HepG2 (cell line): ENCODE data around the gene NCS1. TPM values are rescaled to one million over a fixed set of nuclear protein-coding genes. Genes with fewer than 3 reads are reported as not detected.
A peak's percentile ranks its signal among the peaks of the same experiment; 100 is the strongest.

ENCODE experiments used
- AHR ChIP-seq: IDR thresholded peaks from 2 replicates; pipeline ENCODE4 v1.6.1; 2018; ENCODE audit warnings: missing genetic modification reagents, missing compliant biosample characterization
- DZIP1 ChIP-seq: sonication (generic); formaldehyde crosslinking; IDR thresholded peaks from 2 replicates; pipeline ENCODE4 v1.5.0; 2020; ENCODE audit warnings: mild to moderate bottlenecking, missing genetic modification reagents
- HMGXB4 ChIP-seq, 2 experiments: sonication (generic) in 1 of 2; formaldehyde crosslinking in 1 of 2; IDR thresholded peaks; 2 replicates each; pipeline versions ENCODE4 v1.4.0 to v1.6.1; 2018 to 2020; ENCODE audit warnings: missing genetic modification reagents in 2 of 2, borderline replicate concordance in 1 of 2, low read depth in 1 of 2, mild to moderate bottlenecking in 1 of 2, missing biosample characterization in 1 of 2
- IKZF5 ChIP-seq: IDR thresholded peaks from 2 replicates; pipeline ENCODE4 v1.6.1; 2018; ENCODE audit warnings: missing genetic modification reagents, mild to moderate bottlenecking, missing compliant biosample characterization
- NFIC ChIP-seq: IDR thresholded peaks from 2 replicates; pipeline ENCODE4 v1.6.1; 2012; ENCODE audit warnings: mild to moderate bottlenecking, low read length, inconsistent platforms
- PAF1 ChIP-seq: IDR thresholded peaks from 2 replicates; pipeline ENCODE4 v1.6.1; 2016; ENCODE audit warnings: missing genetic modification reagents, missing compliant biosample characterization
- RFXAP ChIP-seq: sonication (generic); formaldehyde crosslinking; IDR thresholded peaks from 2 replicates; pipeline ENCODE4 v1.4.0; 2020; ENCODE audit warnings: missing genetic modification reagents, borderline replicate concordance
- SALL2 ChIP-seq: sonication (generic); formaldehyde crosslinking; IDR thresholded peaks from 2 replicates; pipeline ENCODE4 v1.8.1; 2023; ENCODE audit warnings: mild to moderate bottlenecking, missing genetic modification reagents, inconsistent platforms
- SAP130 ChIP-seq: IDR thresholded peaks from 2 replicates; pipeline ENCODE4 v1.6.1; 2016; ENCODE audit warnings: low read depth
- SMC3 ChIP-seq: IDR thresholded peaks from 2 replicates; pipeline ENCODE4 v1.6.1; 2011; ENCODE audit warnings: low read length, improper control_type of control experiment
- SYNCRIP ChIP-seq: fragments of 200-400 bp; formaldehyde crosslinking; IDR thresholded peaks from 2 replicates; pipeline ENCODE4 v1.6.1; 2018; ENCODE audit warnings: mild to moderate bottlenecking, low read depth, low read length; ENCODE audit not compliant: insufficient read depth
- ZFP1 ChIP-seq: IDR thresholded peaks from 2 replicates; pipeline ENCODE4 v1.6.1; 2016
- ZNF414 ChIP-seq: sonication (generic); formaldehyde crosslinking; IDR thresholded peaks from 2 replicates; pipeline ENCODE4 v1.5.0; 2020; ENCODE audit warnings: missing genetic modification reagents
- ZNF512B ChIP-seq: sonication (generic); formaldehyde crosslinking; IDR thresholded peaks from 2 replicates; pipeline ENCODE4 v1.5.1; 2020; ENCODE audit warnings: missing genetic modification reagents, mild to moderate bottlenecking, borderline replicate concordance
- ZNF644 ChIP-seq: IDR thresholded peaks from 2 replicates; pipeline ENCODE4 v1.6.1; 2016; ENCODE audit warnings: low read depth
- ZNF747 ChIP-seq: sonication (generic); formaldehyde crosslinking; IDR thresholded peaks from 2 replicates; pipeline ENCODE4 v1.8.1; 2023; ENCODE audit warnings: missing genetic modification reagents, mild to moderate bottlenecking, borderline replicate concordance
- ZNF788 ChIP-seq: sonication (generic); formaldehyde crosslinking; IDR thresholded peaks from 2 replicates; pipeline ENCODE4 v1.5.0; 2020; ENCODE audit warnings: mild to moderate bottlenecking, missing genetic modification reagents, borderline replicate concordance
- polyA plus RNA-seq, 8 experiments: library from polyadenylated mRNA; depleted of rRNA in 3 of 8; stranded (reverse) in 7 of 8; unstranded in 1 of 8; fragments of >200 nt; fragmentation: Illumina TruSeq in 4 of 8; extraction: Trizol in 4 of 8; gene quantifications; 2 replicates each; pipeline versions ENCODE4 v1.2.1 to v1.2.3, GENCODE V29; 2011 to 2016; ENCODE audit warnings: low read depth in 4 of 8, missing spikeins in 1 of 8, mixed read lengths in 1 of 8; ENCODE audit not compliant: insufficient read depth in 1 of 8
- total RNA-seq, 5 experiments: library from RNA; depleted of rRNA; stranded (reverse); fragments of >200 nt; fragmentation: Illumina TruSeq; extraction: Trizol; gene quantifications; 2 replicates each; pipeline ENCODE4 v1.2.3, GENCODE V29; 2016; ENCODE audit warnings: low read depth in 1 of 5

The NCS1 gene
- total and polyA plus RNA-seq, 2 of the 13 experiments (the other 11 are each of a cell fraction or from before 2014, with no cell fraction given): 4.7 to 6.1 TPM

- TF ChIP-seq RFXAP (CRISPR knock-in tag) (no peak), SALL2 (CRISPR knock-in tag) (0 out of 2 replicates have a peak, but pooled peaks have one; percentile 34), ZNF747 (CRISPR knock-in tag) (no peak), ZNF644 (CRISPR knock-in tag) (no peak), ZNF788 (peak; percentile 33; the same call in 1 of the 2 replicates), HMGXB4 (CRISPR knock-in tag; IDR thresholded peaks at IDR 0.05; ENCODE audit: borderline replicate concordance in 1 of 2, low read depth in 1 of 2) (peak; percentile 14 to 25; a peak in 1 of 4 replicates), AHR (CRISPR knock-in tag) (no peak), NFIC (no peak), SAP130 (CRISPR knock-in tag) (no peak), PAF1 (no peak), ZFP1 (no peak), ZNF414 (CRISPR knock-in tag) (no peak), SMC3 (peak; percentile 43; the same call in 1 of the 2 replicates), DZIP1 (no peak), IKZF5 (CRISPR knock-in tag) (no peak), SYNCRIP (no peak), ZNF512B (CRISPR knock-in tag) (no peak)
Observed at GRCh38 chr9:130235558-130236435, 63.6 kb downstream of the NCS1 start (continued).
